ENCODE measurements around the gene PBX3.

DNA sequence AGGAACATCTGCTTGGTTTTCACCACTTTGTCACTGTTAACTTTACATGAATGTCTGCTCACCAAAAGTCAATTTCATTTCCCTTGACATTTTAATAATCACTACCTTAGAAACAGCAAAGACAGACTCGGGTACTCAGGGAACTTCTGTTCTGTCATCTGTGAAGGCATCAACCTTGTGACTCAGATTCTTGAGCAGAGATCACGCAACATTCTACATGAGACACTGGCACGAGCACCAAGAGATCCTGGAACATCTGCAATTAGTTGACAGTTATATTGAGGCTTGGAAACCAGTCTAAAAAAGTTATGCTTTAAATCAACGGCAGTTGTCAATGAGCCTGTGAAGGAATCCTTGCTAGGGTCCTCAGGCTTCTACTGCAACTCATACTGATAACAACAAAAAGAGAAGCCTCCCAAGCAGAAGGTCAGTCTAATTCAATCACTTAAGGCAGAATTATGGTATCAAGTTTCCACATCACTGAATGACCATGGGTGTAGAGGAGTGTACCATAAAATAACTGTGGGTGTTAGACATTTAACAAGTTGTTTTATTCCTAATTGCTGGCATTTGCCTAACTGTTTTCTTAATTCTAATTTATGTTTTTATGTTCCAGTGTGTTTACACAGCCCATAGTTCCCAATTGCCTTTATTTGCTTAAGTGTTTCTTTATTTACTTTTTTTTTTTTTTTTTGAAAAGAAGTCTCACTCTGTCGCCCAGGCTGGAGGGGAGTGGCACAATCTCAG, 3.3 kb upstream of the PBX3 start:
- TF ChIP-seq SUZ12 (IDR thresholded peaks at IDR 0.05) (no peak), FOXK2 (IDR thresholded peaks at IDR 0.05) (no peak), L3MBTL2 (conservative IDR thresholded peaks at IDR 0.05) (no peak), FOXA1 (IDR thresholded peaks at IDR 0.05) (peak; percentile 96)
